ENCODE results near the gene PPP3CA.

Gene PPP3CA

DNA sequence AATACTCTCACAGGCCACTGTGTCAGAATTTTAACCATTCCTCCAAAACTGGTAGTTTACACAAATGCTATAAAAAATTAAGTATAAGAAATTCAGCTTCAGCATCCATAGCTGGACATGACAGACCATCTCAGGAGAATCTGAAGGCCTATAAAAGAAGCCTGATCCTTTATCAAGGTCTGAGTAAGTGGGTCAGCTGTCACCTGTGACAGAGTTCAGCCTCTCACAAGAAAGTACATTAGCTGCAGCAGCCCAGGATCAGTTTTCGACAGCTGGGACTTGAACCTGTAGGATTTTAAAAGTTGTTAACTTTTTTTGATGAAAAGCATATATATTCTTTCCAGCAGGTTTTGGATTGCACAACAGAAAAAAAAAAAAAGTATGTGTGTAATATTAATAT lies 60.7 kb downstream of the PPP3CA start:
- no peak for DNase-seq

DNA sequence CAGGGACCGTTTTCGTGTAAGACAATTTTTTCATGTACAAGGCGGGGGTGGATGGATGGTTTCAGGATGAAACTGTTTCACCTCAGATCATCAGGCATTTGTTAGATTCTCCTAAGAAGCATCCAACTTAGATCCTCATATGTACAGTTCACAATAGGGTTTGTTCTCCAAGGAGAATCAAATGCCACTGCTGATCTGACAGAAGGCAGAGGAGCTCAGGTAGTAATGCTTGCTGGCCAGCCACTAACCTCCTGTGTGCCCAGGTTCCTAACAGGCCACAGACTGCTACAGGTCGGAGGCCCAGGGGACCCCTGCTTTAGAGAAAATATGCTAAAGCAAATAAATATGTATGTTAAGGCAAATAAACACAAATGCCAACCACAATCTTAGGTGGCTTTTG lies 61.3 kb downstream of the PPP3CA start:
- DNase-seq: no peak

DNA sequence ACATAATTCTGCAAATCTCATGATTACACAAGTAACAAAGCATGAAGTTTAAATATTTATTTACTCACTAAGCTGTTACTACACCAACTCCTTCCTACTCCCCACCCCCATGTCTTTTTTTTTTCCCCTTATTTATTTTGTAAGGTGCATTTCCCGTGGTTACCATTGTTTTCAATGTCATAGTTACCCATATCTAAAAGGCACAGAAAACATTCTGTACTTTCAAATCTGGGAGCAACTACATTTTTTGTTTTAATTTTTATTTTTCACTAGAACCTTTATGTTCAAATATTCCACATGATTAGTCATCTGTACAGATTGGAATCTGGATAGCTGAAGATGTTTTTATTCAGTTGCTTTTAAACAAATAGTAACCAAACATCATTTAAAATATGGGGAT lies 62.8 kb downstream of the PPP3CA start:
- DNase-seq: no peak

DNA sequence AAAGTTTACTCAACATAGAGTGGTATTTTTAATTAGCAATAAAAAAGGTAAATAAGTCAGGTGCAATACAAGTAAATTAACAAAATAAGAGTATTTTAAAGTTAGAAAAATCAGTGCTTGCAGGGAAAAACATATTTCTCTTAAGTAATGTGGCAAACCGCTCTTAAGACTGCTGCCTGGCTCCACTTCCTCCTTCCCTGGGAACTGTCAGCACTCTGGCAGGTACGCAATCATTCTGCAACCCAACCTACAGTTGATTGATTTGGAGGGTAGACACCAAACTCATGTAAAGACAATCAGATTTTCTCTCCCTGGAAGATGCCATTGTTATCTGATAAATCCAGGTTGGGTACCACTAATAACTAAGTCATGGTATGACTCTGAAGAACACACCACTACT lies 63.9 kb downstream of the PPP3CA start:
- DNase-seq: no peak

DNA sequence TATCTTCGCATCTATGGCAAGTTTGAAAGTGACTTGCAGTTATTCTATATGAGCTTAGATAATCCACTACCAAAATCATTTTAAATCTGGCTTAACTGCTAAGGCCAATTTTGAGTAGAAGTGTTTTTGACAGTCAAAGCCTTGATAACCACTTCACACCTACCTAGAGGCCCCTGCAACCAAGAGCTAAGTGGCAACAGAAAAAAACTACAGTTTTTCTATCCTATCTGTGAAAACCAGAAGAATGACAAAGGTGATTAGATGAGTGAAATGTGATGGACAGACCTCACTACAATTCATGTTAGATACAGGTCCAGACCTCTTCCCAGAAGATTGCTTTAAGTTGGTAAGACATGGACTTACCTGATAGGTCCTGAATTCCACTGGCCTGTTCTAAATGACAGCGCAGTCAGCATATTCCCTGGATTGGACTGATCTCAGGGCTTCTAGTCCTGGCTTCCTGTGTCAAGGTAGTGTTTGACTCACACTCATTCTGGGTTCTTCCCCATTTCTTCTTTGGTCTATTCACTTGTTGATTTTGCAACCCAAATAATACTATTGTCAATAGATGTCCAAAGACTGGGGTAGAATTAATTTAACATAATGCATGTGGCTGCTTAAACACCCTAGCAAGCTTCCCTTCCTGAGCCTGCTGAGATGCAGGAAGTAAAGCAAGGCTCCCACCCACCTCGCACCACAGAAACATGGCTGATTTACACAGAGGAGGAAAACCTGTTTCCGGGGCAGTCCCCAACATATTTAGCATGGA lies 65.1 kb downstream of the PPP3CA start:
- DNase-seq: no peak

DNA sequence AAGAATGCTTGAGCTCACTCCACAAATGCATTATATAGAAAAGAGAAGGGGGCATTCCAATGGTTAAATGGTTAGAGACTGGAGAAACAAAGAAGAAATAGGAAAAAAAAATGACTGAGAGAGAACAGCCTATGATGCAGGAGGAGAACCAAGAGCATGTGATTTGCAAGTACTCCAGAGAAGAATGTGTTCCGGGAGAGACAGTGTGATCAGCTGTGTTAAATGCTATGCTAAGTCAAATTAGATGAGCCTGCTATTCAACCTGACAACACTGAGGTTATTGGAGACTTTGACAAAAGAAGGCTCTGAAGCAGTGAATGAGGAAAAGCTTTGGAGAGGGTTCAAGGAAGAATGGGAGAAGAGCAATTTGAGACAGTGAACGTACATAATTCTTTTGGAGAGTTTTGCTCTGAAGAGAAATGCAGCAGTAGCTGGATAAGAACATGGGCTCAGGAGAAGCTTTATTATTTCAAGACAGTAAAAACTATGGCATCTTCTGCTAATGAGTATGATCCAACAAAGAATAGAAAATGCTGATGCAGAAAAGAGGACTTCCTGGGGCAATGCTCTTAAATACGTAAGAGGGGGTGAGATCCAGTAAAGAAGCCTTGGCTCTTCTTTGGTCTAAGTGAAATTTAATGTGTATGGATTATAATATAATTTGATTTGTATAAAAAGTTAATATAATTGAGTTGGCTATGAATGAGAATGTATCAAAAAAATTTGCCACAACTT lies 66.3 kb downstream of the PPP3CA start:
- no peak for DNase-seq

DNA sequence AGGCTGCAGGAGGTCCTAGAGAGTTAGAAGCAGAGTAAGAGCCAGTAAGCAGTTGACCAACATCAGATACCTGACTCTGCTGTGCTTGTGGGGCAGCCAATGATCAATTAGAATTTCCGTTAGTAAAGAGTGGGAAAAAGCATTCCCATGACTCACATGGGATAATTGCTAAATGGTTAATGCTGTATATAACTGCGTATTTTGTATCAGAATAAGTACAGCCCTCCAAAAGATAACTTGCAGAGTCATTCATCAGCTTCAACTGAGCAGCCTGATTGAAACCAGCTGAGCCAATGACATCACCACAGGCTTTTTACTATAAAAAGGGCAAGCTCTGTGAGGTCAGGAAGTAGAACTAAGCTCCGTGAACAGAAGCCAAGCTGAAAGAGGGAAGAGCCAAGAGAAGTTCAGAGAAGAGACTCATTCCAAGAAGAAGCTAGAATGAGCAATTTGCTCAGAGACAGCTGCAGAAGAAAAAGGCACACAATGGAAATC lies 67.9 kb downstream of the PPP3CA start:
- no peak for DNase-seq

DNA sequence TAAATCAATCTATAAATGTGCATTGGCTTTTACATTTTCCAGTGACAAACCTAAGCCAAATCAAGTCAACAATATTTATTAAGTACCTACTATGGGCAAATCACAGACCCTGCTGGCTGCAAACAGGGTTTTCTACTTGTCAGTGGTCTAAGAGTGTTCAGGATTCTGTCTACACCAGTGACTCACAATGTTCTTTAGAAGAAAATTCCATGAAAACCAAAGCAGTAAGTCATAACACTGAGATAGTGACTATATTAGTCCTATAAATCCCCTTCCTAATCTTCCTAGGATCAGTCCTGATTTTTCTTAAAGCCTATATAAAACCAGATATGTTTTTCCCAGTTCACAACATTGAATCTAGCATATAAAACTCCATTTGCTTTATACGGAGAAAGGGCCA lies 69.7 kb downstream of the PPP3CA start:
- no peak for DNase-seq

DNA sequence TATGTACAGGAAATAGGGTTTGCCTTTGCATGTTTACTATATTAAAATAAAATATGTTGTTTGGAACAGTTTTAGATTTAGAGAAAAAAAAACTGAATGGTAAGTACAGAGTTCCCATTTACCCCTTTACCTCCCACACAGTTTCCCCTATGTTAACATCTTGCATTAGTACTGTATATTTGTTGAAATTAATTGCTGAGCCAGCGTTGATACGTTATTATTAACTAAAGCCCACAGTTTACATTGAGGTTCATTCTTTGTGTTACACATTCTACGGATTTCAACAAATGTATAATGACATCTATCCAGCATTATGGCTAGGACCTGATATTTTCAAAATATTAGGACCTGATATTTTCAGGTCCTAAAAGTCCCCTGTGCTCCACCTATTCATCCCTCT lies 70.7 kb downstream of the PPP3CA start:
- DNase-seq: no peak

DNA sequence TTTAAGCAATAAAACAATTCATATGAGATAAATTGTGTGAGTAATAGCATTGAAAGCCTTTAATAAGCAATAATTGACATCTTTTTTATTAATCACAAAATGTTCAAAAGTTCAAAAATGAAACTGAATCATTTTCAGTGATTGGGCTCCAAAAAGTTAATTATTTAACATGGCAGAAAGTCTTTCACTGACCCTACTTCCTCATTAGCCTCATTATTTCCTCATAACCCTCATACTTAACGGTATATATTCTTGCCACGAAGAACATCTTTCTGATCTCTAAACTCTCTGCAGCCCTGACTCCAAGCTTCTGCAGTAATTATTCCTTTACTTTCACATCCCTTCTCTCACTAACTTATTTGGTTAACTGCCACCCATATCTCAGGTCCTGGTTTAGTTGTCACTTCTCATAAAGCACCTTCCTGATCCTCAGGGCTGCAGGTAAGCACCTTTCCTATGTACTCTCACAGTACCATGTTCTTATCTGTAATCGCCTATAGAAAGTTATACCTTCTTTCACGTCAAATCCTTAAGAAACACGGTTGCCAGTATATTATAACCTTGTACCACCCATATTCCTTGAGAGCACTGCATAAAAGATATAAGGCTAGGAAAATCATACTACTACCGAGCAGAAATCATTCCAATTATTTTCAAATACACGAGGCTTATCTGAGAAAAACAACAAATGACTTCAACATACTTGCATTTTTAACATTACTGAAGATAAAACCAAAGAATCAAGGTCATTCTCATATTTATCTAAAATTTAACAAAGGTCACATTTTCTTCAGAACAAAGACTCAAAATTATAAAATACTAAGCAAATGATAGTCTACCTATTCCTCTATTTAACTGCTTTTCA lies 72.2 kb downstream of the PPP3CA start:
- DNase-seq: no peak

DNA sequence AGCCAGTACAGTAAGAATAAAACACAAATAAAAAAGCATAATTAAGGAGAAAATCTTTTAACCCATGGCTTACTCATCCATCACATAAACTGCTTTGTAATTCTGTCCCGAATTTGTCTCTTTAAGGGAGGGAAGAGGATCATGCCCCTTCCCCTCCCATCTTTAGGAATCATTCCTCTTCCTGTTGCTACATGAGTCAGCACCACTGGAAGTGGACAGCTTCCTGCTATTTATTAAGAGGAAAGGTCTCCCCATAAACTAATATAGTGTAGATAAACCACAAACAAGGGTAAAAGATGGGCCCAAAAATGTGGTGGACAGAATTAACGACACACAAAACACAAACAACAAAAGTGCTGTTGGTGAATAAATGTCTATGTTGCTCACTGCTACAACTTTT lies 75.8 kb downstream of the PPP3CA start:
- no peak for DNase-seq

DNA sequence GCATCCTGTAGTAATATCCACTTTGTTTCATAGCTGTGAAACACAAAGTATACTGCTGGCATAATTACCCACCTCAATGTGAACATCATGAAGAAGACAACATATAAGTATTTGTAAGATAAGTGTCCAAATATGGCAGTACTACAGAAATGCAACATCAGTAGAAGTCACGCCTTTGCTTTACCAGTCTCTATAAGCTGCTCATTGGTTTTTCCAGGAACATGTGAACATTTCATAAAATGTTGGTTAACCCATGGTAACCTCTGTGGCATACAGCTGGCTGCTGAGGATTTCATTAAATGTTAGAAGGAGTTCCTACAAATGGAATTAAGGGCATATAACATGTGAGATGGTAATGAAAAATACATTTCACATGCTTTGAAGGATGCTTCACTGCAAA lies 77.6 kb downstream of the PPP3CA start:
- DNase-seq: no peak

DNA sequence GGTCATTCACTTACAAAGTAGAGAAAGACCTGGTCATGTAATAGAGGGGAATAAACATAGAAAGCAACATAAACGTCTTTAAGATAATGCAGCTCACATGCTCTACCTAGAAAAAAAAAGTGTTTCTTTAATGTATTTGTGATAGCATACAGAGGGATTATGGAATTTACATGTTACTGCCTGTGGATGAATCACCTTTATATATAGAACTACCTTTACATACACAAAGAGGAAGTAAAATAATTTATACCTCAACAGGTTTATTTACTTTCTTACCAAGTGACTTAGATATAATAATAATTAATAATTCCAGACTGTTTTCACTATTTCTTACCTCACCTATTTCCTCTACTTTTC lies 81.5 kb downstream of the PPP3CA start:
- DNase-seq: no peak

DNA sequence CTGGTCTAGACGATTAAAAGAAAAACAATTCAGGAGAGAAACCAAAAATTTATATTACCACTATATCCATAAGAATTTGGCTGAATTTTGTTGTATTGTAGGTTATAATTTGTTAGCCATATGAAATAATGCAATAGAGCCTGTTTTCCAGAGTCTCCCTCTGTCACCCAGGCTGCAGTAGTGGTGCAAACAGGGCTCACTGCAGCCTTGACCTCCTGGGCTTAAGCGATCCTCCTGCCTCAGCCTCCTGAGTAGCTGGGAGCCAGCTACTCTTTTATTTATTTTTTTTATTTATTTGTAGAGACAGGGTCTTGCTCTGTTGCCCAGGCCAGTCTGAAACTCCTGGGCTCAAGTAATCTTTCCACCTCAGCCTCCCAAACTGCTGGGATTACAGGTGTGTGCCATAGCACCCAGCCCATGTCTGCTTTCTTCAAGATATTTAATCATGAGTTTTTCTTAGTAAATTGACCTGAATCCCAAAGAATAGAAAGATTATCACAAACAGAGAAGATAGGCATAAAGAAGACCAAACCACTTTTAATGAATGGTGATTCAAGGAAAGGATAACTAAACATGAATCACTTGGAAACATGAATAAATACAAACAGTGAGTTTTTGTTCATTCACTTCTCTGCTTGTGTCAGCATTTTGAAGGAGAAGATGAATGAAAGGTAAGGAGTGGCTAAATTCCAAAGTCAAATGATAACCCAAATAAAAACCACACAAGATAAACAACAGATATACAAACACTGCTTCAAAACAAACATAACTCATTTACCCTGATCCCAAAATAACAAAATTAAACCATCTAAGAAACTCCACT lies 82.1 kb downstream of the PPP3CA start:
- DNase-seq: no peak

DNA sequence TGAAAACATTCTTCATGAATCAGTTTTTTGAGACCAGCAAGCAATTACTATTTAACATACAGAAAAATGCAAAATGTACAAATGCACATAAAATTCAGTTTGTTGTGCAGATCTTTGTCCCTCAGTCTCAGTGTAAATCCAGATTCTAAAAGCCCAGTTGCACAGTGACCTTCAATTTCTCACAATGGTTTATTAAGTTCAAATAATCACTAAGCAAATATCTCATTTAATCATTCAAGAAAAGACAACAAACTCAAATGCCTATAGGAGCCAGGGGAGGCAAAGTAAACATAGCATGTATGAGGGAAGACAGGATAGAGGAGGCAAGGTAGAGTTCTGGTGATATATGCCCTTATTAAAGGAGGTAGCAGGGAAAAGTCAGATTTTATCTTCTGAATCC lies 82.8 kb downstream of the PPP3CA start:
- DNase-seq: no peak

DNA sequence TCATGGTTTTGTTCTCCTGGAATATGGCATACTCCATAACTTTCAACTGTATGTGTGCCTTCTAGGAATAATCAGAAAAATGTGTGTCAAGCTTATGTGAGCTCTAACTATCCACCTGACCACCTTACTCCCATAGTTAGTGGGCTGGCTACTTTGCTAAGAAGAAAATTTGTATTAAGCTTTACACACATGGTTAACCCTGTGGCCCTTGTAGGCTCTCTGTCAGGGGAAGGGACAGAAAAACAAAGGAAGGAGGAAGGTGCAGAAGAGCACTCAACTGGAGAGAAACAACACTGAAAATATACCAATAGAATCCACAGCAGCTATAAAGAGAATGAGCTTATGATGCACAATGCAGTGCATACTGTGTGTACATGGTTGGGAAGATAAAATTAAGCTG lies 84.6 kb downstream of the PPP3CA start:
- no peak for DNase-seq

DNA sequence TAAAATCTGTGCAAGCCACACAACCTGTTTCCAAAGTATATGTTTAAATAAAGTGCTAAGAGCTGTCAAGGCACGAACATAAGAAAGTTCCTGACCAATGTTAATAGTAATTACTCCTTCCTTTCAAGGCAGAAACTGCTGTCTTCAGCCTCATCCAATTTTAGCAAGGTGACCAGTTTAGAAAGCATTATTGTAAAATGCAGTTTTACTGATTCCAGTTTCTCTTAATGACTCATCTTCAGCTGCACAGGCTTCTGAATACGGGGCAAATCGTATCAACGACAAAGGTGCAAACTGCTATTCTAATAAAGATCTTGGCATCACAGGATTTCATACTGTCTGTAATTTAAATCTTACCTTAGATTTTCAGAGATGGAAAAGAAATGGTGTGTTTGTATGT lies 87.5 kb downstream of the PPP3CA start:
- no peak for DNase-seq

DNA sequence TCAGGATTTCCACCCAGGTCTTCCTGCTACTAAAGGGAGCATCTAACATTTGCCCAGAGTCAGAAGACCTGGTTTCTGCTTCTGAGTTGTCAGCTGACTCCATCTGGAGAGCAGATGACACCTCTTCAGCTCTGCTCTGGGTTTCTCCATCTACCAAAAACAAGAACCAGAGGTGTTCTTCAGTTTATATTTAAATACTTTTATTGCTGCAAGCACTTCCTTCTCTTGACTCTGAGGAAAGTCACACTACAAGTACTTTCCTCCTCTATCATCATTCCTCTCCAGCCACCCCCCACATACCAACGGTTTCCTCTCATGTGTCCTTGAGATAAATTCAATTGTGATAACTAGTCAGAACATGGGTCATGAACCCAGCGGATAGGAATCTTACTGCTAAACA lies 88.4 kb downstream of the PPP3CA start:
- DNase-seq: no peak

DNA sequence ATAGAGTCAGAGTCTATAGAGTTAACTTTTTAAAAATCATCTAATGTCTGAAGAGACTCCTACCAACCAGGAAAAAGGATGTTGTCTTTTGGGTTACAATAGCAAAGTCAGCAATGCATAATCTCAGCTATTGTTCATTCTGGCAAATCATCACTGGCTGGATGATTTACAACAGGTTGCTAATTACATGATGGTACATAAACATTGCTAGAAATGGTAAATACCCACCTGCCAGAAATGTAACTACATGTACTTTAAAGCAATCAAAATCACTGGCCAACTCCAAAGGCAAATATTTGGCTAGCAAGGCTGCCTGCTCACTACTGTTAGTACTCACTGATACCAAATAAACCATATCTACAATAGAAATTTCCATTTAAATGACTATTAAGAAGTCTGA lies 91.1 kb downstream of the PPP3CA start:
- DNase-seq: no peak

DNA sequence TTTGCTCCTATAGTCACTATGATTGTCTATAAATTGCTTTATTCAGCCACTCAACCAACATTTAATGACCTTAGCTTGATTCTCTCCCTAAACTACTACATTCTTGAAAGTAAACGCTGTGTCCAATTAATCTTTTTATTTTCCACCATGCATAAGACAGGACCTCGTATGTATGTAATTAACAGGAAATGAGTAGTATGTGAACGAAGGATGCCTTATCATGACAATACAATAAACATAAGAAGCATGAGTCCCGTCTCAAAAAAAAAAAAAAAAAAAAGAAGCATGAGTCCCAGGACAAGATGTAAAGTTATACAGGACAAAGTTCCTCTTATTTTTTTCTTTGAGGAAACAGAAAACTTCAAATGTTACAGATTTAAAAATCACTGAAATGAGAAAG lies 92.5 kb downstream of the PPP3CA start:
- no peak for DNase-seq

DNA sequence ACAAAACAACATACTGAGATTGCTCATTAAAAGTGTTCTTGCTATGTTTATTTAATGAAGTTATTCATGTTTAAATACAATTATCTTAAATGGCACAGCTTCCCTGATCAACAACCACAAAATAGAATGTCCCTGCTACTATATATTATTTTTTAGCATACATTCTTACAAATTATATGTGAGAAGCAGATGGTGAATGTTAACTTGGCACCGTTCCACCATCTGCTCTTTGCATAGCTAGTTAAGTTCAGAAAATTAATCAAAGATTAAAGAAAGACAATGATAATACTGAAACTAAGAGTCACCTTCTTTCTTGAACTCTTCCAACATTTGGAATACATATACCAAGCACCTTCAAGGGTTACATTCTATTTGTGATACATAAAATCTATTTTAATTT lies 94.2 kb downstream of the PPP3CA start:
- no peak for DNase-seq

DNA sequence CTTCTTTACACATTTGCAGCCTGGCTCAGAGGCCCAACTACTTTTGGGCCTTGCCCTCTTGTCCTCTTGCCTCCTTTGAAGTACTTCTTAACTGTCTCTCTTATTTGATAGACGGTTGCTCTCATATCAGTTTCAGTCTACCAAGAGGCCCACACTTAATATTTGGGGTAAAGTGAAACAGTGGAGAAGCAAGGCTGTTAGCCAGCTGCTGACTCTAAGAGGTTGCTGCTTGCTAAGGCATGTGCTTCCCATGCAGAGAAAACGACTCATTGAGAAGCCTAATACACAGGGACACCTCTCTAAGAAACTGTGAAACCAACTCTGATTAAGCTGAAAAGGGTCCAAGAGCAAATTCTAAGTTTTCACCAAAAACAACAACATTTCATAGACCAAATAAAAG lies 94.6 kb downstream of the PPP3CA start:
- DNase-seq: no peak

DNA sequence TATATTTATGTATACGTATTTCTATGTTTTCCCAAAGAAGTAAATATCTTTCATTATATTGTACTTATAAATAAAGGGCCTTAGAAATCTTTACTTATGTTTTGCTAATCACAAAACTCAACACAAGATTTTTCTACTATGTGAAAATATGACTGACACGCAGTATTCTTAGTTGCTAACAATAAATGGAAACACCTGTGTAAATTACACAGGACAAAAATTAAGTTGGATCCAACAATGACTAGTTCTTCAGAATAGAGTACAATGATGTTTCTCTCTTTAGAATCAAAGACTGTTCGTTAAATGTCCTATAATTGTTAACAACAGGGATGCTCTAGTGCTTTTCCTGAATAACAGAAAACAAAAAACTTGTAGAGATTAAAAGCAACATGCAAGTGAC lies 96.1 kb downstream of the PPP3CA start:
- DNase-seq: no peak
